SW 1271 (cell line): ENCODE results near the gene HSPB6.
"Not testable (repeated sequence)": the region's sequence is repeated elsewhere in the genome, so short reads cannot be mapped to it uniquely, and the experiment has no call there.

Experiments used
- DNase-seq, 2 experiments: peaks; one replicate each; lab custom pipeline; 2025; lab: John Stamatoyannopoulos, UW

HSPB6 gene, protein sequence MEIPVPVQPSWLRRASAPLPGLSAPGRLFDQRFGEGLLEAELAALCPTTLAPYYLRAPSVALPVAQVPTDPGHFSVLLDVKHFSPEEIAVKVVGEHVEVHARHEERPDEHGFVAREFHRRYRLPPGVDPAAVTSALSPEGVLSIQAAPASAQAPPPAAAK

DNA sequence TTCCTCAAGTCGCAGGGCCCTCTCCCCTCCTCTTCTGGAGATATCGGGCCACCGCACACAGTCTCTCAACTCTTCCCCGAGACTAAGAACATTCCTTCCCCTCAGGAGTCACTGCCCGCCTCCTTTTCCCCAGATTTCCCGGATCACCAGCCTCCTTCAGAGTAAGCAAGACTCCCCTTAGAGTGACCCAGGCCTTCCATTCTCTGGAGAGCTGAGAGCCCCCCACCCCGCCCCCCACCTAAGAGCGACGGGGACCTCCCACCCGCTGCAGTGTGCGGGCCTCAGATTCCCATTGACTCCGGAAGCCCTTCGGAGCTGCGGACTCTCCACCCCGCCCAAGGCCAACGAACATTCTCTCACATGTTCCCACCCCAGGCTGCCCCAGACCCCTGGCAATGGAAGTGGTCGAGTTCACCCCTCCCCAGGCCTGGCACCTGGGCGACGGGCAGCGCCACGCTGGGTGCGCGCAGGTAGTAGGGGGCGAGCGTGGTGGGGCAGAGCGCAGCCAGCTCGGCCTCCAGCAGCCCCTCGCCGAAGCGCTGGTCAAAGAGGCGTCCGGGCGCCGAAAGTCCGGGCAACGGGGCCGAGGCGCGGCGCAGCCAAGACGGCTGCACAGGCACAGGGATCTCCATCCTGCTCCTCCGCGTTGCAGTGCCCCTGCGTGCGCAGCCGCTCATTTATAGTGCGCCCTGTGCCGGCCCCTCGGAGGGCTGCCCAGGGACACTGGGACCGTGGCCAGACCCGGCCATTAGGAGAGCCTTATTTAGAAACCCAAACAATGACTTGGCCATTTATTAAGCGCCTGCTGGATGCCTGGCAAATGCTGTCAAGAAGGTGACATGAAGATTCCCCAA lies at the start of gene HSPB6:
HSPB6 (minus strand) TSS at position 653 of the 854 bp plus-strand sequence; CDS start at position 632, 21 bp downstream.
- no peak for DNase-seq

- no peak for DNase-seq
These were observed 49.8 kb upstream of the HSPB6 start for GRCh38 chr19:35806597-35806996.

- no peak for DNase-seq
These were observed 48.8 kb upstream of the HSPB6 start for GRCh38 chr19:35805526-35806102.

GRCh38 chr19:35801828-35802227 lies 45.0 kb upstream of the HSPB6 start:
- no peak for DNase-seq

GRCh38 chr19:35797663-35798062 lies 40.8 kb upstream of the HSPB6 start:
- no peak for DNase-seq

DNA sequence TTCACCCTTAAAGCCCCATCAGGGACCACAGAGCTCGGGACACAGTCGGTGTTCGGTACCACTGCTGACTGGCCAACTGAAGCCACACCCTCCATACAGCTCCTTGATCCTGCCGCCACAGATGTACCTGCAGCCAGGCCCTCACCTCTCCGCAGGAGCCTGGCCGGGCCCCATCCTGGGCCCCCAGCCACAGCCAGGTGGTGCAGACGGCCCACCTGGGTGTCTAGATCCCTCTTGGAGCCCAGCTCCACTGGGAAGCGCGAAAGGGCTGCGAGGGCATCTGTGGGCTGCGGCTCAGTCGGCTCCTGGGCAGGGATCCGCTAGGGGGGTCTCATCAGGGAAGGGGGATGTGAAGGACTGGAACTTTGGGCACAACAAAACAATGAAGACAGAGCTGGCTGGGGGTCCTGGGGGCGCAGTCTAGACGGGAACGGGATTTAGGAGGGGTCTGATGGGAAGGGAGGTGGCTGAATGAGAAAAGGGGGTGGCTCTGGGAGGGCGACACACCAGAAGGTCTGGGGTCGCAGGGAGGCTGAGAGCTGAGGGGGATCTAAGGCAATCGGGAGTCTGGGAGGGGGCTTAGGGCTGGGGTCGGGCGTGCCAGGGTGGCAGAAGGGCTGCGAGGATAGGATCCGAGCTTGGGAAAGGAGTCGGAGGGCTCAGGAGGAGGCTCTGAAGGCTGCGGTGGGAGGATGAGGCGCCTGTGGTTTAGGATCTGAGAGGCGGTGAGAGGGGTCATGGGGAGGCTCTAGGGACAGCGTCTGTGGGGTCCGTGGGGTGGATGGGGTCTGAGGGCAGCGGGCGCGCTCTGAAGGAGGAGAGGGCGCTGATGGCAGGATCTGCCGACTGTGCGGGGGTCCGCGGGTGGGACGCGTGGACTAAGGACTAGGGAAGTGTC lies 40.1 kb upstream of the HSPB6 start:
- DNase-seq = no peak

- not testable (repeated sequence) for DNase-seq
These were observed 38.7 kb upstream of the HSPB6 start for GRCh38 chr19:35795564-35795963.

DNA sequence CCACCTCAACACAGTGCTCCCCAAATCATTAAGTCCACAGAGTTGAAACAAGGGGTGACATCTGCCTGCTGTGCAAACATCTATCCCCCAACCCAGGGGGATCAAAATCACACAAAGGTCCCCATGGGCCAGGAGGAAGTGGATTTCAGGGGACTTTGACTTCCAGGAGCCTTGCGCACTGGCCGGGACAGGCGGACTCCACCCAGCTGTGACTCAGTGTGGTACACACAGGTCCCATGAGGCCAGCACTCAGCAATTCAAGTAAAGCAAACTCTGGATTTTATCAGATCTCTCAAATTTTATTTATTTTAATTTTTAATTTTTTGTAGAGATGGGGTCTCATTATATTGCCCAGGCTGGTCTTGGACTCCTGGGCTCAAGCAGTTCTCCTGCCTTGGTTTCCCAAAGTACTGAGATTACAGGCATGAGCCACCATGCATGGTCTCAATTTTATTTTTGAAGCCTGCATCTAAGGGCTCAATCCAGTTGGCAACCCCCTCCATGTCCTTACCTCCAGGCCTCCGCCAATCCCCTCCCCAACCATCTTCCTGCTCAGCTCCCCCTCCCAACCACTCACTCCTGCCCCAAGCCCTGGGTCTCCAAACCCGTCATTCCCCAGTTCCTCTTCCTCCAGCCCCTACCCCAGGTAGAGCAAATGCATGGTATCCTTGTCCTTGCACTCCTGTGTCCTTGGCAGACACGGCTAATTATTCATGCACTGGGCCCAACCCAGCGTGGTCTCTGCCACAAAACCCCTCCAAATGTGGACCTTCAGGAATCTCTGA lies 36.7 kb upstream of the HSPB6 start:
- DNase-seq = no peak

GRCh38 chr19:35792888-35793287 lies 36.1 kb upstream of the HSPB6 start:
- no peak for DNase-seq

- no peak for DNase-seq
These were observed 35.5 kb upstream of the HSPB6 start for GRCh38 chr19:35792312-35792711.

DNA sequence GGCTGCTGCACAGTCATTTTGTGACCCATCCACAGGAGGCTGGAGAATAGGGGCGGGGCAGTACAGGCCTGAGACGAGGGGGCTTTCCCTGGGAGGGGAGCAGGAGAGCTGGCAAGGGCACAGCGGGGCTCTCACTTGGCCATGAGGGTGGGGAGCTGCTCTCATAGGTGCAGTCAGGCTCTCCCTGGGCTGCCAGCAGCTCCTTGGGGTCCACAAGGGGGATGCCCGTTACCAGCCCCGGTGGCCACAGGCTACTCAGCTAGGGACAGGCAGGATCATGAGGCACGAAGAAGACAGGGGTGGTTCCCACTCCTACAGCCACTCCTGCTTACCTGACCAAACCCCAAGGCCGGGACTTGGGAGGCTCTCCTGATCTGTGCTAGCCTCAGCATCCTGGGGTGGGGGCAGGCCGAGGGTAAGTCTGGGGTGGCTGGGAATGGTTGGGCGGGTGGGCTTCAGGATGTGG lies 35.0 kb upstream of the HSPB6 start:
- DNase-seq = no peak

- DNase-seq = no peak
These were observed 34.4 kb upstream of the HSPB6 start for GRCh38 chr19:35790981-35791813.

DNA sequence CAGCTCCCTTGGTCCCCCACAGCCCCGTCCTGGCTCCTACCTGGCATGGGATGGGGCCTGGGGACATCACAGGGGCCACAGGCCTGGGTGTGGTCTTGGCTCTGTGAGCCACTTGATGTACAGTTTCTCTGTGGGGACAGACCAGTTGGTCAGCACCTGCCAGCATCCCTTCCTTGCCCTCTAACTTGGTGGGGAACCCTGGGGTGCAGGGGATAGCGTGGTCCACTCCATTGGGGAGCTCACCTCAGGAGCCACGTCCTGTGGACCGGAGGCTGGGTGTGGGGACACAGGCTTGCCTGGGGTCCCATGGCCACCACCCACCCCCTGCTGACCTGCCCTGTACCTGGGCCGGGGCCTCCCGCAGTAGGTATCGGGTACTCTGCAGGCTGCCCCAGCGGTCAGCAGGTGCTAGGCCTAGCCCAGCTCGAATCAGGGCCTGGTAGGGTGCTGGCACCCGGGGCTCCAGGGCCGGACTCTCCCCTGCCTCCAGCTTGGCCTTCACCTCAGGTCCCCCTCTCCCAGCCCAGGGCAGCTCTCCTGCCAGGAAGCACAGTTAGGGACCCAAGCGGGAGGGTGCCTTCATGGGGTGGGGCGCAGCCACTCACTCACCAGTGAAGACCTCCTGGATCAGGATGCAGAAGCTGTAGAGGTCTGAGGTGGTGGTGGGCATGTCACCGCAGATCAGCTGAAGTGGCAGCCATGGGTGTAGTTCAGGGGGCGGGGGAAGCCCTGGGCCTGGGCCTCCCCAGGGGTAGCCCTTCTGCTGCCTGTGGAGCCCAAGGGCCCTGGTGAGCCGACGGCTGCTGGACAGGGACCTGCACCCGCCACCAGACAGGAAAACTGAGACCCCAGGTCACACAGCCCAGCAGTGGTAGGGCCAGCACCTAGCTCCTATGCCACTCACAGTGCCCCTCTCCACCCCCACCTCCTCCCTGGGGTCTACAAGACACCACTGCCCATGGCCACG lies 33.4 kb upstream of the HSPB6 start:
- no peak for DNase-seq

DNA sequence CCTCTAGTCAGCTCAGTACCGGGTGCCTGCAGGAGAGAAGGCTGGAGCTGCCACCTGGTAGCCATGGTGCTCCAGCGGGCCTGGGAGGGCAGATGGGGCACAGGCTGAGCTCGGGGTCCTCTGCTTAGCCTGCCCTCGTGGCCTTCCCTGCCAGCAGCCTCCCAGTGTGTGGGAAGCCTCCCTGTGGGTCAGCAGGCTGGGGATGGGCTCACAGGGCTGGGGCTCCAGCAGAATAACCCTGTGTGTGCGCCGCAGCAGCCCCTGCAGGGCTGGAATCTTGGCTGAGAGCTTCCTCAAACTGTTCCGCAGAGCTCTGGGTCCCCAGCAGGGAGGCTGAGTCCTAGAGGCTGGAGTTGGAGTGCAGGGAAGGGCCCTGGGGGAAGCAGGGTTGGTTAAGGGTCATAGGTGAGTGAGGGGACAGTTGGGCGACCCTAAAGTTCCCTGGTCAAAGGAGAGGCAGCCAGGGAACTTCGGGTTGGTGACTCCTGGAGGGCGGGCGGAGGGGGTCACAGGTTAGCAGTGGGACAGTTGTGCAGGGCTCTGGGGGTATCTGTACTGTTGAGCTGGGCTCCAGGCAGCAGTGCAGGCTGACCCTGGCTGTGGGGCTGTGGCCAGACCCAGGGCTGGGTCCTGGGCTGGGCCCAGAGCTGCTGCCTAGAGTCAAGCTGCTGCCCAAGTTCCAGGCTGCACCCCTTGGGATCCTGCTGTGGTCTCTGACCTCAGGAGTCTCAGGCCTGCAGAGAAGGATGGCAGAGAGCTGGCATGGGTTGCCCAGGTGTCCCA lies 32.6 kb upstream of the HSPB6 start:
- DNase-seq = no peak

- no peak for DNase-seq
These were observed 31.6 kb upstream of the HSPB6 start for GRCh38 chr19:35788205-35788960.

DNA sequence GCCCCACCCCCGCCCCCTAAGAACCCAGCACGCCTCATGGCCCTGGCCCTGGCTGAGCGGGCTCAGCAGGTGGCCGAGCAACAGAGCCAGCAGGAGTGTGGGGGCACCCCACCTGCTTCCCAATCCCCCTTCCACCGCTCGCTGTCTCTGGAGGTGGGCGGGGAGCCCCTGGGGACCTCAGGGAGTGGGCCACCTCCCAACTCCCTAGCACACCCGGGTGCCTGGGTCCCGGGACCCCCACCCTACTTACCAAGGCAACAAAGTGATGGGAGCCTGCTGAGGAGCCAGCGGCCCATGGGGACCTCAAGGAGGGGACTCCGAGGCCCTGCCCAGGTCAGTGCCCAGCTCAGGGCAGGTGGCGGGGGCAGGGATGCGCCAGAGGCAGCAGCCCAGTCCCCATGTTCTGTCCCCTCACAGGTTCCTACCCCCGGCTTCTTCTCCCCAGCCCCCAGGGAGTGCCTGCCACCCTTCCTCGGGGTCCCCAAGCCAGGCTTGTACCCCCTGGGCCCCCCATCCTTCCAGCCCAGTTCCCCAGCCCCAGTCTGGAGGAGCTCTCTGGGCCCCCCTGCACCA lies 30.5 kb upstream of the HSPB6 start:
- no peak for DNase-seq
